C4-2B (cell line): ENCODE measurements around the gene CFAP299.

Experiments
- ZFX ChIP-seq: fragments of 450-650 bp; IDR thresholded peaks from 2 replicates; pipeline ENCODE4 v1.6.1; 2017
- TF ChIP-seq, protein P1 (sequence below): fragments of 450-650 bp; conservative IDR thresholded peaks from 2 replicates; pipeline ENCODE4 v1.5.1; 2017; ENCODE audit warnings: mild to moderate bottlenecking

DNA sequence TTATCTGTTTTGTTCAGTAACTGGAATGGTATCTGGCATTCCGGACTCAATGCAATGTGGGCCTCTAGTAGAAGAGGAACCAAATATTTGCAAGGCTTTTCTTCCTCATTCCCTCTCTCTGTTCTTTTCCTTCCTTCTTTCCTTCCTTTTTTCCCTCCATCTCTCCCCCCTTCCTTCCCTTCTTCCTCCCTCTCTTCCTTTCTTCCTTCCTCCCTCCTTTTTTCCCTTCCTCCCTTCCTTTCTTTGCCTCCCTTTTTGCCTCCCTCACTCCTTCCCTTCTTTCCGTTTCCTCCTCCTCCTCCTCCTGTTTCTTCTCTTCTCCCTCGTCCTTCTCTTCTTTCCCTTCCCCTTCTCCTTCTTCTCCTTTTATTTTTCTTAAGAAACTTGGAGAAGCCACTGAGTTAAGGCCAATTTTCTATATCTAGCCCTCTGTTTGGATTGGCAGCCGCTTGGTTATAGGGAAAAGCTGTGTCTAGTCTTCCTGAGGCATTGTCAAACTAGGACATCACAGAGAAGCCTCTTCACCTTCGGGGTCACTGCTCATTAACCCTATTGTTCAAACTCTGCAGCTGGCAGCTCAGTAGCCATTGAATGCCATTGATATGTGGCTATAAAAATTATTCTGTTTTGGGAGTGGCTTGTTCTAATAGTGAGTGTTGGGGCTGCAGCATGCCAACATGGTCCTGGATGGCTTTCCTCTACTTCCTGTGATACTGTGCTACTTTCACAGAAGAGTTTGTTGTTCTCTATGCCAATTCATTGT, 95.9 kb downstream of the CFAP299 start:
- TF ChIP-seq, protein P1, sequence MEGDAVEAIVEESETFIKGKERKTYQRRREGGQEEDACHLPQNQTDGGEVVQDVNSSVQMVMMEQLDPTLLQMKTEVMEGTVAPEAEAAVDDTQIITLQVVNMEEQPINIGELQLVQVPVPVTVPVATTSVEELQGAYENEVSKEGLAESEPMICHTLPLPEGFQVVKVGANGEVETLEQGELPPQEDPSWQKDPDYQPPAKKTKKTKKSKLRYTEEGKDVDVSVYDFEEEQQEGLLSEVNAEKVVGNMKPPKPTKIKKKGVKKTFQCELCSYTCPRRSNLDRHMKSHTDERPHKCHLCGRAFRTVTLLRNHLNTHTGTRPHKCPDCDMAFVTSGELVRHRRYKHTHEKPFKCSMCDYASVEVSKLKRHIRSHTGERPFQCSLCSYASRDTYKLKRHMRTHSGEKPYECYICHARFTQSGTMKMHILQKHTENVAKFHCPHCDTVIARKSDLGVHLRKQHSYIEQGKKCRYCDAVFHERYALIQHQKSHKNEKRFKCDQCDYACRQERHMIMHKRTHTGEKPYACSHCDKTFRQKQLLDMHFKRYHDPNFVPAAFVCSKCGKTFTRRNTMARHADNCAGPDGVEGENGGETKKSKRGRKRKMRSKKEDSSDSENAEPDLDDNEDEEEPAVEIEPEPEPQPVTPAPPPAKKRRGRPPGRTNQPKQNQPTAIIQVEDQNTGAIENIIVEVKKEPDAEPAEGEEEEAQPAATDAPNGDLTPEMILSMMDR, result no peak
- no peak for TF ChIP-seq ZFX
